ENCODE results near the gene RCVRN. TPM values are rescaled to one million over a fixed set of nuclear protein-coding genes. Genes with fewer than 3 reads are reported as not detected.

RCVRN gene
- total RNA-seq, 2 donors from 2014 or later = not detected

Other genes with a start within 250 kb of the RCVRN start
- not detected for gene DHRS7C, start 113.7 kb downstream of the RCVRN start, total RNA-seq
- not detected for gene GSG1L2, start 83.2 kb downstream of the RCVRN start, total RNA-seq
- not detected for gene GLP2R, start 79.3 kb downstream of the RCVRN start, total RNA-seq